ENCODE measurements around the gene SETBP1. TPM values are rescaled to one million over a fixed set of nuclear protein-coding genes. Genes with fewer than 3 reads are reported as not detected.

SETBP1 gene
- total RNA-seq, 1 experiment from 2014 or later: 4.0 TPM

- H3K27me3 Mint-ChIP-seq (ENCODE audit: insufficient read depth, unreplicated experiment): peaks cover 4% of the 10 kb centered on the region
- H3K9me3 Mint-ChIP-seq (ENCODE audit: unreplicated experiment): no peaks in the 10 kb centered on the region
- H3K4me1 ChIP-seq: no peaks in the 10 kb centered on the region
- H3K4me1 Mint-ChIP-seq (ENCODE audit: low read depth, unreplicated experiment): no peaks in the 10 kb centered on the region
- no peaks in the 10 kb centered on the region for H3K9me3 ChIP-seq
- ChIA-PET CTCF (no interaction called here), POLR2A (no interaction called here)
- intact Hi-C loops (cut with micrococcal nuclease; ENCODE audit: unreplicated experiment): no loop called here
- H3K27me3 ChIP-seq (replicated peaks; ENCODE audit: control insufficient read depth, insufficient read depth, low read length): no peaks in the 10 kb centered on the region
- no peak for DNase-seq
- H3K4me3 Mint-ChIP-seq (ENCODE audit: unreplicated experiment): no peak overlapping the region
- H3K4me3 ChIP-seq (ENCODE audit: low read depth, low read length): no peak overlapping the region
- no TSS peak for BruUV-seq (replicated peaks)
- no peak for TF ChIP-seq CTCF (IDR thresholded peaks at IDR 0.05; ENCODE audit: insufficient read depth in 1 of 2, low read depth in 1 of 2, low read length in 1 of 2, severe bottlenecking in 1 of 2, unreplicated experiment in 1 of 2)
- no peak overlapping the region for H3K27ac Mint-ChIP-seq (ENCODE audit: unreplicated experiment)
- H3K36me3 Mint-ChIP-seq (ENCODE audit: insufficient read depth, unreplicated experiment): no peaks in the 10 kb centered on the region
- no peaks in the 10 kb centered on the region for H3K36me3 ChIP-seq (ENCODE audit: control insufficient read depth, insufficient read depth, low read length)
These were observed 406.1 kb downstream of the SETBP1 start for GRCh38 chr18:45086777-45087176.

GRCh38 chr18:45090526-45091140 is 409.9 kb downstream of the SETBP1 start:
- Histone ChIP-seq H3K9me3 (no peaks in the 10 kb centered on the region), H3K36me3 (ENCODE audit: control insufficient read depth, insufficient read depth, low read length) (no peaks in the 10 kb centered on the region), H3K27me3 (replicated peaks; ENCODE audit: control insufficient read depth, insufficient read depth, low read length) (no peaks in the 10 kb centered on the region), H3K4me3 (ENCODE audit: low read depth, low read length) (no peak overlapping the region), H3K4me1 (no peaks in the 10 kb centered on the region)
- ChIA-PET CTCF (no interaction called here), POLR2A (no interaction called here)
- intact Hi-C loops (cut with micrococcal nuclease; ENCODE audit: unreplicated experiment): no loop called here
- Mint-ChIP-seq H3K36me3 (ENCODE audit: insufficient read depth, unreplicated experiment) (no peaks in the 10 kb centered on the region), H3K9me3 (ENCODE audit: unreplicated experiment) (no peaks in the 10 kb centered on the region), H3K27me3 (ENCODE audit: insufficient read depth, unreplicated experiment) (peaks cover 4% of the 10 kb centered on the region), H3K4me1 (ENCODE audit: low read depth, unreplicated experiment) (no peaks in the 10 kb centered on the region), H3K27ac (ENCODE audit: unreplicated experiment) (no peak overlapping the region), H3K4me3 (ENCODE audit: unreplicated experiment) (no peak overlapping the region)
- DNase-seq: no peak
- no peak for TF ChIP-seq CTCF (IDR thresholded peaks at IDR 0.05; ENCODE audit: insufficient read depth in 1 of 2, low read depth in 1 of 2, low read length in 1 of 2, severe bottlenecking in 1 of 2, unreplicated experiment in 1 of 2)
- no TSS peak for BruUV-seq (replicated peaks)

GRCh38 chr18:45100321-45101105 is 419.8 kb downstream of the SETBP1 start:
- Mint-ChIP-seq H3K36me3 (ENCODE audit: insufficient read depth, unreplicated experiment) (no peaks in the 10 kb centered on the region), H3K4me3 (ENCODE audit: unreplicated experiment) (no peak overlapping the region), H3K9me3 (ENCODE audit: unreplicated experiment) (no peaks in the 10 kb centered on the region), H3K27ac (ENCODE audit: unreplicated experiment) (no peak overlapping the region), H3K27me3 (ENCODE audit: insufficient read depth, unreplicated experiment) (no peaks in the 10 kb centered on the region), H3K4me1 (ENCODE audit: low read depth, unreplicated experiment) (no peaks in the 10 kb centered on the region)
- TF ChIP-seq CTCF (IDR thresholded peaks at IDR 0.05; ENCODE audit: insufficient read depth in 1 of 2, low read depth in 1 of 2, low read length in 1 of 2, severe bottlenecking in 1 of 2, unreplicated experiment in 1 of 2): no peak
- Histone ChIP-seq H3K36me3 (ENCODE audit: control insufficient read depth, insufficient read depth, low read length) (no peaks in the 10 kb centered on the region), H3K4me1 (no peaks in the 10 kb centered on the region), H3K27me3 (replicated peaks; ENCODE audit: control insufficient read depth, insufficient read depth, low read length) (no peaks in the 10 kb centered on the region), H3K4me3 (ENCODE audit: low read depth, low read length) (no peak overlapping the region), H3K9me3 (no peaks in the 10 kb centered on the region)
- intact Hi-C loops (cut with micrococcal nuclease; ENCODE audit: unreplicated experiment): no loop called here
- POLR2A ChIA-PET: no interaction called here
- DNase-seq: no peak
- no TSS peak for BruUV-seq (replicated peaks)
- CTCF ChIA-PET: no interaction called here
